Keratinocyte (primary cell): ENCODE data around the gene FAM184B. TPM values are rescaled to one million over a fixed set of nuclear protein-coding genes. Genes with fewer than 3 reads are reported as not detected.

Experiments
- DNase-seq: peaks from one replicate; pipeline ENCODE4 v3.0.0-alpha.2; 2011; ENCODE audit warnings: low read depth, missing footprints, low spot score
- FAIRE-seq: peaks from 2 replicates; lab custom pipeline; 2011; peaks lifted over from hg19 to GRCh38; lab: Jason Lieb, UNC
- H2AFZ ChIP-seq: 2 replicates; pipeline ENCODE4 v1.6.0; 2012; ENCODE audit warnings: low read length, control low read depth, inconsistent platforms; ENCODE audit not compliant: control insufficient read depth
- H3K27ac ChIP-seq: 2 replicates; pipeline ENCODE4 v1.5.1; 2011; ENCODE audit warnings: low read length; ENCODE audit not compliant: control insufficient read depth, insufficient read depth
- H3K27me3 ChIP-seq: 3 replicates; pipeline ENCODE4 v1.6.0; 2011; ENCODE audit warnings: low read length; ENCODE audit not compliant: control insufficient read depth, insufficient read depth; ENCODE audit errors: extremely low read depth
- H3K36me3 ChIP-seq, 2 experiments: 2 replicates in 1 of 2; 3 replicates in 1 of 2; pipeline ENCODE4 v1.5.1; 2011; ENCODE audit warnings: low read length in 2 of 2, mild to moderate bottlenecking in 1 of 2; ENCODE audit not compliant: control insufficient read depth in 2 of 2, insufficient read depth in 2 of 2; ENCODE audit errors: extremely low read depth in 1 of 2
- H3K4me1 ChIP-seq: 3 replicates; pipeline ENCODE4 v1.5.1; 2011; ENCODE audit warnings: low read length; ENCODE audit not compliant: control insufficient read depth, insufficient read depth; ENCODE audit errors: extremely low read depth
- H3K4me2 ChIP-seq: 3 replicates; pipeline ENCODE4 v1.6.0; 2011; ENCODE audit warnings: low read depth, low read length; ENCODE audit not compliant: control insufficient read depth, insufficient read depth; ENCODE audit errors: extremely low read depth
- H3K4me3 ChIP-seq, 3 experiments: fragments of 200-600 bp in 1 of 3; sonication (generic) in 1 of 3; 2 replicates in 2 of 3; 3 replicates in 1 of 3; pipeline ENCODE4 v1.5.1; 2011 to 2016; ENCODE audit warnings: low read length in 3 of 3, mild to moderate bottlenecking in 3 of 3, control low read depth in 2 of 3, inconsistent platforms in 1 of 3, low read depth in 1 of 3, mixed read lengths in 1 of 3, mixed run types in 1 of 3, moderate library complexity in 1 of 3; ENCODE audit not compliant: control insufficient read depth in 2 of 3, insufficient read depth in 2 of 3; ENCODE audit errors: extremely low read depth in 1 of 3
- H3K79me2 ChIP-seq: 2 replicates; pipeline ENCODE4 v1.6.0; 2012; ENCODE audit warnings: low read length; ENCODE audit not compliant: control insufficient read depth, insufficient read depth
- H3K9ac ChIP-seq: 3 replicates; pipeline ENCODE4 v1.6.0; 2011; ENCODE audit warnings: low read length; ENCODE audit not compliant: control insufficient read depth, insufficient read depth; ENCODE audit errors: extremely low read depth
- H3K9me1 ChIP-seq: 3 replicates; pipeline ENCODE4 v1.6.0; 2011; ENCODE audit warnings: low read length; ENCODE audit not compliant: control insufficient read depth, insufficient read depth; ENCODE audit errors: extremely low read depth
- H3K9me3 ChIP-seq: 2 replicates; pipeline ENCODE4 v1.5.1; 2012; ENCODE audit warnings: low read depth, low read length; ENCODE audit not compliant: control insufficient read depth
- H4K20me1 ChIP-seq: 3 replicates; pipeline ENCODE4 v1.6.0; 2011; ENCODE audit warnings: low read length; ENCODE audit not compliant: control insufficient read depth, insufficient read depth; ENCODE audit errors: extremely low read depth
- CTCF ChIP-seq, 3 experiments: IDR thresholded peaks in 1 of 3; conservative IDR thresholded peaks in 1 of 3; optimal IDR thresholded peaks in 1 of 3; 2 replicates in 2 of 3; 3 replicates in 1 of 3; pipeline versions ENCODE3 to v1.5.1; 2011; ENCODE audit warnings: low read length in 3 of 3, mild to moderate bottlenecking in 3 of 3, moderate library complexity in 2 of 3, control low read depth in 1 of 3, inconsistent platforms in 1 of 3; ENCODE audit not compliant: insufficient read depth in 2 of 3; ENCODE audit errors: extremely low read depth in 1 of 3
- EZH2 ChIP-seq: IDR thresholded peaks from one replicate; pipeline ENCODE4 v1.6.1; 2012; ENCODE audit warnings: inconsistent platforms, mild to moderate bottlenecking, low read length, moderate library complexity
- dilution Hi-C: fragments of 300-500 bp; cut with MboI; formaldehyde crosslinking; loops from one replicate; pipeline ENCODE4 v1.7.0; 2020; ENCODE audit warnings: low sequenced_read_pairs; ENCODE audit not compliant: extremely low pct_ligation_motif_present
- polyA plus RNA-seq, 5 experiments: library from polyadenylated mRNA; depleted of rRNA in 3 of 5; stranded (reverse) in 3 of 5; stranded (forward) in 1 of 5; unstranded in 1 of 5; fragments of >200 nt; gene quantifications; 1 replicate in 1 of 5; 2 replicates in 3 of 5; 3 replicates in 1 of 5; pipeline versions ENCODE4 v1.2.1 to v1.2.3, GENCODE V29; 2011 to 2012; ENCODE audit warnings: missing spikeins in 2 of 5, low read depth in 1 of 5, low replicate concordance in 1 of 5

FAM184B gene
- polyA plus RNA-seq, 1 donor (not counting 4 experiments of a cell fraction or from before 2014, with no cell fraction given): 0.01 TPM

GRCh38 chr4:17773135-17773698, 8.2 kb downstream of the FAM184B start:
- dilution Hi-C loops: no loop called here
- H3K27ac ChIP-seq: no peak overlapping the region
- no peaks in the 10 kb centered on the region for H3K36me3 ChIP-seq
- H3K4me1 ChIP-seq: peaks cover 18% of the 10 kb centered on the region
- no peaks in the 10 kb centered on the region for H4K20me1 ChIP-seq
- H3K9ac ChIP-seq: no peak overlapping the region
- DNase-seq (no peak), FAIRE-seq (no peak)
- H3K9me3 ChIP-seq: no peaks in the 10 kb centered on the region
- no peaks in the 10 kb centered on the region for H3K9me1 ChIP-seq
- TF ChIP-seq CTCF (optimal IDR thresholded peaks at IDR 0.05 in 1 of 3, IDR thresholded peaks at IDR 0.05 in 1 of 3, conservative IDR thresholded peaks at IDR 0.05 in 1 of 3; ENCODE audit: extremely low read depth in 1 of 3, insufficient read depth in 2 of 3, low read length in 3 of 3): no peak
- no peak for TF ChIP-seq EZH2
- H2AFZ ChIP-seq: no peak overlapping the region
- no peak overlapping the region for H3K4me2 ChIP-seq
- H3K4me3 ChIP-seq: no peak overlapping the region
- no peaks in the 10 kb centered on the region for H3K79me2 ChIP-seq
- H3K27me3 ChIP-seq: no peaks in the 10 kb centered on the region

- no peaks in the 10 kb centered on the region for H3K27me3 ChIP-seq
- no peaks in the 10 kb centered on the region for H3K9me1 ChIP-seq
- peak overlapping the region; percentile 42 for H3K27ac ChIP-seq
- no peaks in the 10 kb centered on the region for H3K79me2 ChIP-seq
- peak overlapping the region; percentile 91 for H3K4me2 ChIP-seq
- no peaks in the 10 kb centered on the region for H3K36me3 ChIP-seq
- peak overlapping the region; percentile 14 for H3K9ac ChIP-seq
- TF ChIP-seq EZH2 (no peak), CTCF (optimal IDR thresholded peaks at IDR 0.05 in 1 of 3, IDR thresholded peaks at IDR 0.05 in 1 of 3, conservative IDR thresholded peaks at IDR 0.05 in 1 of 3; ENCODE audit: extremely low read depth in 1 of 3, insufficient read depth in 2 of 3, low read length in 3 of 3) (no peak)
- FAIRE-seq: peak; percentile 91
- H3K9me3 ChIP-seq: no peaks in the 10 kb centered on the region
- peaks cover 18% of the 10 kb centered on the region for H3K4me1 ChIP-seq
- dilution Hi-C loops: no loop called here
- H3K4me3 ChIP-seq: peak overlapping the region in 2 of 3 experiments; percentile 47 to 58
- DNase-seq: peak; percentile 67
- no peaks in the 10 kb centered on the region for H4K20me1 ChIP-seq
- peak overlapping the region; percentile 55 for H2AFZ ChIP-seq
These were observed 10.0 kb downstream of the FAM184B start for GRCh38 chr4:17771284-17771908.
